Type B pancreatic cell (in vitro differentiated cells): ENCODE measurements around the gene BUD13. TPM values are rescaled to one million over a fixed set of nuclear protein-coding genes. Genes with fewer than 3 reads are reported as not detected.
A peak's percentile ranks its signal among the peaks of the same experiment; 100 is the strongest.

Source experiments
- DNase-seq: peaks from one replicate; pipeline ENCODE4 v3.0.0; 2021; ENCODE audit warnings: mixed read lengths; ENCODE audit not compliant: unreplicated experiment; ENCODE audit errors: extremely low spot score
- H3K27ac Mint-ChIP-seq: 2 replicates; pipeline ENCODE4 v1.8.0; 2021; ENCODE audit warnings: mild to moderate bottlenecking, mixed read lengths
- H3K27me3 Mint-ChIP-seq: 2 replicates; pipeline ENCODE4 v1.8.0; 2021; ENCODE audit warnings: mixed read lengths
- H3K36me3 Mint-ChIP-seq: 2 replicates; pipeline ENCODE4 v1.8.0; 2021; ENCODE audit warnings: mixed read lengths
- H3K4me1 Mint-ChIP-seq: one replicate; pipeline ENCODE4 v1.8.0; 2021; ENCODE audit warnings: mixed read lengths; ENCODE audit not compliant: unreplicated experiment
- H3K4me3 Mint-ChIP-seq: 2 replicates; pipeline ENCODE4 v1.8.0; 2021; ENCODE audit warnings: mild to moderate bottlenecking, mixed read lengths
- H3K9me3 Mint-ChIP-seq: 2 replicates; pipeline ENCODE4 v1.8.0; 2021; ENCODE audit warnings: mixed read lengths
- long read RNA-seq: library from polyadenylated mRNA; unstranded; transcript quantifications from one replicate; pipeline ENCODE4 v2.0.0, GENCODE V29; 2020
- total RNA-seq: library from RNA; stranded (reverse); gene quantifications from 2 replicates; pipeline ENCODE4 v1.2.1, GENCODE V29; 2021; ENCODE audit warnings: low replicate concordance
- TF ChIP-seq, protein P1 (sequence below): fragments of 200-600 bp; sonication (generic); conservative IDR thresholded peaks from 2 replicates; pipeline ENCODE4 v1.5.0; 2021; ENCODE audit warnings: antibody characterized with exemption, mild to moderate bottlenecking

BUD13 gene, protein sequence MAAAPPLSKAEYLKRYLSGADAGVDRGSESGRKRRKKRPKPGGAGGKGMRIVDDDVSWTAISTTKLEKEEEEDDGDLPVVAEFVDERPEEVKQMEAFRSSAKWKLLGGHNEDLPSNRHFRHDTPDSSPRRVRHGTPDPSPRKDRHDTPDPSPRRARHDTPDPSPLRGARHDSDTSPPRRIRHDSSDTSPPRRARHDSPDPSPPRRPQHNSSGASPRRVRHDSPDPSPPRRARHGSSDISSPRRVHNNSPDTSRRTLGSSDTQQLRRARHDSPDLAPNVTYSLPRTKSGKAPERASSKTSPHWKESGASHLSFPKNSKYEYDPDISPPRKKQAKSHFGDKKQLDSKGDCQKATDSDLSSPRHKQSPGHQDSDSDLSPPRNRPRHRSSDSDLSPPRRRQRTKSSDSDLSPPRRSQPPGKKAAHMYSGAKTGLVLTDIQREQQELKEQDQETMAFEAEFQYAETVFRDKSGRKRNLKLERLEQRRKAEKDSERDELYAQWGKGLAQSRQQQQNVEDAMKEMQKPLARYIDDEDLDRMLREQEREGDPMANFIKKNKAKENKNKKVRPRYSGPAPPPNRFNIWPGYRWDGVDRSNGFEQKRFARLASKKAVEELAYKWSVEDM
- 20.3 and 23.8 TPM in 2 replicates for total RNA-seq
- long read RNA-seq, transcript BUD13-201 (10 exons, 2,196 nt), result major isoform, 50 of 58 reads
- long read RNA-seq, partial matches to known transcripts, result 5 of 58 reads
- long read RNA-seq, other reads (novel, unspliced or antisense), result 3 of 58 reads

DNA sequence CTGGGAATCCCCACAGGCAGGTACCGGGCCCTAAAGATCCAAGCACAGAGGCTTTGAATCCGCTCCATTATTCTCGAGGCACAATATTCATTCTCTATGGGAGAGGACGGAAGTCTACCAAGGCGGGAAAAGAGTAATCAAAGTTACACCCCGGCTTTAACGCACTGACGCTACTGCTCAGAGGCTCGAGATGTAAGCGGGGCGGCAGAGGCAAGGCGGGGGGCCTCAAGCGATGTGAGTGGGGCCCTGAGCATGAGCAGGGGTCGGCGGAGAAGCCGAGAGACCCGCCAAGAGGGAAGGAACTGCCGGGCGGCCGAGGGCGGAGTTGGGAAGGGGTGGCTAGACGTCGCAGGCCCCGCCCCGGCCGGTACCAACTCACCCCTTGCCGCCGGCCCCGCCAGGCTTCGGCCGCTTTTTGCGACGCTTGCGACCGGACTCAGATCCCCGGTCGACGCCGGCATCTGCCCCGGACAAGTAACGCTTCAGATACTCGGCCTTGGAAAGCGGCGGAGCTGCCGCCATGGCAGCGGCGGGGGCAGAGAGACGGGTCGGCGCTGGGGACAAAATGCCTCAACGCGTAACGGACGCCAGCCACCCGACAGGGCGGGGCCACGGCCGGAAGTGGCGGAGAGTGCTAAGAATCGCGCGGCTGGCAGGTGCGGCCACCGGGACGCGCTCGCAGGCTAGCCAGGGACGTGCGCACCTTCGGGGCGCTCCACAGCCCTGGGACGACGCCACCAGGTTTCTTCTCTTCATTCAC lies at the start of gene BUD13:
TSS of gene BUD13 (minus strand) at position 545 of the 760 bp plus-strand sequence. CDS start at position 522, 23 bp downstream.
- Mint-ChIP-seq H3K4me1 (peaks cover 27% of the 10 kb centered on the region), H3K36me3 (peaks cover 13% of the 10 kb centered on the region), H3K4me3 (peak within 1 kb of the TSS; percentile 97), H3K27me3 (no peaks in the 10 kb centered on the region), H3K27ac (peak within 1 kb of the TSS; percentile 99), H3K9me3 (no peaks in the 10 kb centered on the region)
- DNase-seq, result peak; percentile 92
- TF ChIP-seq, protein P1, sequence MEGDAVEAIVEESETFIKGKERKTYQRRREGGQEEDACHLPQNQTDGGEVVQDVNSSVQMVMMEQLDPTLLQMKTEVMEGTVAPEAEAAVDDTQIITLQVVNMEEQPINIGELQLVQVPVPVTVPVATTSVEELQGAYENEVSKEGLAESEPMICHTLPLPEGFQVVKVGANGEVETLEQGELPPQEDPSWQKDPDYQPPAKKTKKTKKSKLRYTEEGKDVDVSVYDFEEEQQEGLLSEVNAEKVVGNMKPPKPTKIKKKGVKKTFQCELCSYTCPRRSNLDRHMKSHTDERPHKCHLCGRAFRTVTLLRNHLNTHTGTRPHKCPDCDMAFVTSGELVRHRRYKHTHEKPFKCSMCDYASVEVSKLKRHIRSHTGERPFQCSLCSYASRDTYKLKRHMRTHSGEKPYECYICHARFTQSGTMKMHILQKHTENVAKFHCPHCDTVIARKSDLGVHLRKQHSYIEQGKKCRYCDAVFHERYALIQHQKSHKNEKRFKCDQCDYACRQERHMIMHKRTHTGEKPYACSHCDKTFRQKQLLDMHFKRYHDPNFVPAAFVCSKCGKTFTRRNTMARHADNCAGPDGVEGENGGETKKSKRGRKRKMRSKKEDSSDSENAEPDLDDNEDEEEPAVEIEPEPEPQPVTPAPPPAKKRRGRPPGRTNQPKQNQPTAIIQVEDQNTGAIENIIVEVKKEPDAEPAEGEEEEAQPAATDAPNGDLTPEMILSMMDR, result no peak

DNA sequence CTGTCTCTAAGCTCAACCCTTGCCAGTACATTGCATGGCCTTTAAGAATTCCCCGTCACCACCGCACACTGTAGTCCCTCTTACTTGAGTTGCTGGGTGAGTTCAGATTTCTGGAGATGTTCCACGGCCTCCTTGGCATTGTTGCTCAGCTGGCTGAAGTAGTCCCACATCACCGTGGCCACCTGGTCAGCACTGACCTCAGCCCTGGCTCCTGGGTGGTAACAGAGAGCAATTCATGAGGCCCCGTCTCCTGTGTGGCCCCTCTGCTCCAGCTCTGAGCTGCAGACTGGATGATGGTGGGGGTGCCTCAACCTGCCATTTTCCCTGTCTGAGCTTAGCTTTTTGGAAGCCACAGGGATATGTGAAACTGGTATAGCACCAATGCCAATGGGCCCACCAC lies 49.8 kb upstream of the BUD13 start:
- H3K27ac Mint-ChIP-seq, result no peak overlapping the region
- no peaks in the 10 kb centered on the region for H3K36me3 Mint-ChIP-seq
- H3K4me1 Mint-ChIP-seq, result peaks cover 6% of the 10 kb centered on the region
- TF ChIP-seq, protein P1, result no peak
- H3K9me3 Mint-ChIP-seq, result no peaks in the 10 kb centered on the region
- no peak overlapping the region for H3K4me3 Mint-ChIP-seq
- no peak for DNase-seq
- H3K27me3 Mint-ChIP-seq, result no peaks in the 10 kb centered on the region

DNA sequence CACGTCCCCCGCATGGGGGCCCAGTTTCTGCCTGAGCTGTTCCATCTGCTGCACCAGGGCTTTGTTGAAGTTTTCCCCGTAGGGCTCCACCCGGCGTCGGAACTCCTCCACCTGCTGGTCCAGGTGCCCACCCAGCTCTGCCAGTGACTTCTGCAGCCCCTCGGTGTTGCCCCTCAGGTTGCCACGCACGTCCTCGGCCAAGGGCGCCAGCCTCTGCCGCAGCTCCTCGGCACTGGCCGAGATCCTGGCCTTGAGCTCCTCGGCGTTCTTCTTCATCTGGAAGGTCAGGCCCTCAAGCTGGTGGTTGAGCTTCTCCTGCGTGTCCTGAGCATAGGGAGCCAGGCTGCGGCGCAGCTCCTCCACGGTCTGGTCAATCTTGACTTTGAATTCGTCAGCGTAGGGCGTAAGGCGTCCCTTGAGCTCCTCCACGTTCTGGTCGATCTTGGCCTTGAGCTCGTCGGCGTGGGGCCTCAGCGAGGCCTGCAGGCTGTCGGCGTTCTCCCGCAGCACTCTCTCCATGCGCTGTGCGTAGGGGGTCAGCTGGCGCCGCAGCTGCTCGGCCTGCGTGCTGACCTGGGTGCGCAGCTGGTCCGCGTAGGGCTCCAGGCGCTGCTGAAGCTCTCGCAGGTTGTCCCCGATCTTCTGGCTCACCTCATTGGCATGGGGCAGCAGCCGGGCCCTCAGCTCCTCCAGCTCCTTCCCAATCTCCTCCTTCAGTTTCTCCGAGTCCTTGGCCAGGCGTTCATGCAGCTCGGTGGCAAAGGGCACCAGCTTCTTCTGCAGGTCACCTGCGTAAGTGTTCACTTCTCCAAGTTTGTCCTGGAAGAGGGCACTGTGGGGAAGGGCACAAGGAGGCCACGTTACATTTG lies 48.5 kb upstream of the BUD13 start:
- Mint-ChIP-seq H3K27ac (no peak overlapping the region), H3K27me3 (no peaks in the 10 kb centered on the region), H3K9me3 (no peaks in the 10 kb centered on the region), H3K36me3 (no peaks in the 10 kb centered on the region), H3K4me1 (peaks cover under 1% of the 10 kb centered on the region), H3K4me3 (no peak overlapping the region)
- TF ChIP-seq, protein P1, result no peak
- no peak for DNase-seq

DNA sequence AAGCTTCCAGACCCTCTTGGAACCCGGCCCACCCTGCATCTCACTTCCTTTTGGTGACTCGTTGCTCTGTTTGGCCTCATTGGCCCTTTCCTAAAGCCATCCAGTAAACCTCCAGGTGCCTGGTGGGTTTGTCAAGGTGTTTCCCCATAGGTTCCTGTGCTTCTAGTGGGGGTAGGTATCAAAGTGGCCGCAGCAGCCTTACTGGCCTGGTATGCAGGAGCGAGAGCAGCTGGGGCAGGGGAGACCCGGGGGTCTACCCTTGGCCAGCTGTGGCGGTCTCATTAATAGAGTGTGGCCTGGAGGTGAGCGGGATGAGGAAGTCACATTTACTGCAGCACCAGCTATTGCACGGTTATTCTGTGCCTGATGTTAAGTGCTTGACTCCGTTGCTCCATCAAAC lies 46.3 kb upstream of the BUD13 start:
- no peak for DNase-seq

More for the DNA sequence above, 46.3 kb upstream of the BUD13 start:
- H3K27me3 Mint-ChIP-seq, result no peaks in the 10 kb centered on the region
- TF ChIP-seq, protein P1, result no peak
- H3K4me3 Mint-ChIP-seq, result no peak overlapping the region
- H3K27ac Mint-ChIP-seq, result no peak overlapping the region
- H3K36me3 Mint-ChIP-seq, result no peaks in the 10 kb centered on the region
- H3K4me1 Mint-ChIP-seq, result no peaks in the 10 kb centered on the region
- H3K9me3 Mint-ChIP-seq, result no peaks in the 10 kb centered on the region
